ENCODE measurements around the gene NAA35.
"Not testable (repeated sequence)": the region's sequence is repeated elsewhere in the genome, so short reads cannot be mapped to it uniquely, and the experiment has no call there.

Gene NAA35

DNA sequence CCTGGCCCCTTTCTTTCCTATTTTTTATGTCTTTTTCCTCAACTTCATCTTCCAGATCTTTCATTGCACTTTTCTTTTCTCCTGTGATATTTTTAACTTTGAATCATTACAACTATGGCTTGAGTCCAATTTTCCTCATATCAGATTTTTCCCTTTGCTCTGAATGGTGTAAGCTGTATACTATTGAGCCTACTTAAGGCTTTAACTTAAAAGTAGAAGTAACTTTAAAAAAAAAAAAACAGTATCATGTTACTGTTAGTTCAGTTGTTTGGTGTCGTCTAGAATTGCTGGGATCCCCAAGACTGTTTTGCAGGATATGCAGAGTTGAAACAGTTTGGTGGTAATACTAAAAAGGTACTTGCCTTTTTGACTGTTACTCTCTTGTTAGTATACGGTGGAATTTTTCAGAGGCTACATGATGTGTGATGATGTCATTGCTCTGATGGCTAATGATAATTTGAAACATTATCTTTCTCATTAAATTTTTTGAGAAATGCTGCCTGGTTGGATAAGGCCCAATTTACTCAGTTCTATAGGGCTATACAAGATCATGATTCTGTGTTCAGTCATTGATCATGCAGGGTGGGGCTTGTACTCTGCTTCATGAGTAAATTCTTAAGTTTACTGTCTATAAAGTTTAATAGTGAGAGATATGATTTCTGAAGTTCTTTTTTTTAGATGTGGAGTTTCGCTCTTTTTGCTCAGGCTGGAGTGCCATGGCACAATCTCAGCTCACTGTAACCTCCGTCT, 8.8 kb downstream of the NAA35 start:
- DNase-seq: no peak

DNA sequence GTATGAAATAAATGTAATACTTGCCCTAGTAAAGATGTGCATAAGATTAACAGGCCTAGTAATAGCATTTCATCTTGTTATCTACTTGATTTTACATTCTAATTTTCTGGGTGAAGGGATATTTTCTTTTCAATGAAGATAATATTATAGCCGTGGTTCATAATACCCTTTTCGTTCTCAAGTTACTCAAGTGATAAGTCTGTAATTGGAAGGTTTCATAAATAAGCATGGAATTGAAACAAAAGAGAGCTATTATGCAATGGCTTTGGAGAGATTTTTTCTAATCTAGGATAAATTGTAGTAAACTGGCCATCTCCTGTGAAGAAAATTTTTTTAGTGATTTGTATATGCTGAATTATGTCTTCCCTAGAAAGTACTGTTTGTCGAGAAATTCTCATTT, 19.0 kb downstream of the NAA35 start:
- no peak for DNase-seq

DNA sequence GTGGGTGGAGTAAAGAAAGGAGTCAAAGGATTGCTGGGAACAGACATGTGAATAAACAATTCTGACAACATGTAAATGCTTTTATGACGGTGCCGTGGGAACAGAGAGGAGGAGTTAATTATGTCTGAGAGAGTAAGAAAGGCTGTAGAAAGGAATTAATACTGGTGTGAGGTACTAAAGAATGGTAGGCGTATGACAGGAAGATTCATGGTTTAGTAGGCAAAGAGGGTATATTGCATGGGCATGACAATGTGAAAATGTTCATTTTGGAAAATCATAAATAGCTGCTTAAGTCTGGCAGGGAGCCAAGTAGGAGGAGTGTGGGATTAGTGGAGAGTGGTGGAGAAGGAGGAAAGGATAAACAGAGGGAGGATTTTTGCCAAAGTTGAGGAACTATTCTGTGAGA, 19.7 kb downstream of the NAA35 start:
- DNase-seq: no peak

DNA sequence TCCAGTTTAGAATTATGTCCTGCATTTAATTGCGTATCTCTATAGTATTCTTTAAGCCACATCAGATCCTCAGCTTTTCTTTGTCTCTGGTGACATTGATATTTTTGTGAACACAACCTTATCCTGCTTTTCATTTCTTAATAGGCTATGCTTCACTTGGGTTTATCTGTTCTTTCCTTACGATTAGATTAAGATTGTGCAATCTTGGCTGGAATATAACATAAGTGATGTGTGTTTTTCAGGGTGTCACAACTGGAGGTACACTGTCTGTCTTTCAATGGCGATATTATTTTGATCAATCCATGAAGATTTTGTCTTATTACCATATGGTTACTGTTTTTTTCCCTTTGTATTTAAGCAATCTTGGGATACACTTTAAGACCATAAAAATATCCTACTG, 23.6 kb downstream of the NAA35 start:
- DNase-seq: no peak

DNA sequence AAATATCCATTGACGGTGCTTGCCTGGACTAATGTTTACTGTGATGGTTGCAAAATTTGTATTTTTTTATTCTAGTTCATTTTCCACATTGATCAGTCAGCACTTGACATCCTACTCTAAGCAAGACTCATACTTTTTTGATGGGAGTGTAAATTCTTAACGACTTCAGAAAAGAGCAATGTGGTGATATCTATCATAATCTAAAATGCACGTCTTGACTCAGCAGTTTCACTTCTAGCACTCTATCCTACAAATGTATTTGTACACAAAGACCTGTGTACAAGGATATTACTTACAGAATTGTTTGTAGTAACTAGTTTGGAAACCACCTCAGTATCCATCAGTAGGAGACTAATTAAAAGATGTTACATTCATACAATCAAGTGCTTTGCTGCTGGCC, 24.0 kb downstream of the NAA35 start:
- no peak for DNase-seq

DNA sequence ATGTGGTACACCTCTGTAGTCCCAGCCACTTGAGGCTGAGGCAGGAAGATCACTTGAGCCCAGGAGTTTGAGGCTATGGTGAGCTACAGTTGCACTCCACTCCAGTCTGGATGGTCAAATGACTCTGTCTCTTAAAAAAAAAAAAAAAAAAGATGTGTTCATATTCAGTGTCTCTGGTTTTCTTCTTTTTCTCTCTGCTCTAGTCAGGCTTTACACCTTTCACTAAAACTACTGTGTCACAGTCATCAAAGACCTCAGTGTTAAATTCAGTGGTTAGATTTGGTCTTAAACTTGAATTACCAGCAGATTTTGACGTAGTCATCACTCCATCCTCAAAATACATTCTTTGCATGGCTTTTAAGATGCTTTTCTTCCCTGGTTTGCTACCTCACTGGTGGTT, 28.8 kb downstream of the NAA35 start:
- DNase-seq: no peak

DNA sequence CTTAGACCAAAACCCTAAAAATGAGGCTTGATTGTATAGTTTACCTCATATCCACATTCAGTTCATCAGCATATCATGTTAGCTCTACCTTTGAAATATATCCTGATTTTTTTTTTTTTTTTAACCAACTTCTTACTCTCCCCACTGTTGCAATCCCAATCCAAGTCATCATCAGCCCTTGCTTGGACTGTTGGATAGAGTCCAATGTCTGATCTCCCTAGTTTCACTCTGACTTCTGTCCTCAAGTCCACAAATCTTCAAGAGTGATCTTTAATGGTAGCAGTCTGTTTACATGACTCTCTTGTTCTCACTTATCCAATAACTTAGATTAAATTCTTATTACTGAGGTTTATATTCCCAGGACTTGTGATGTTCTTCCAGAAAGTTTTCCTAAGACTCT, 30.8 kb downstream of the NAA35 start:
- no peak for DNase-seq

DNA sequence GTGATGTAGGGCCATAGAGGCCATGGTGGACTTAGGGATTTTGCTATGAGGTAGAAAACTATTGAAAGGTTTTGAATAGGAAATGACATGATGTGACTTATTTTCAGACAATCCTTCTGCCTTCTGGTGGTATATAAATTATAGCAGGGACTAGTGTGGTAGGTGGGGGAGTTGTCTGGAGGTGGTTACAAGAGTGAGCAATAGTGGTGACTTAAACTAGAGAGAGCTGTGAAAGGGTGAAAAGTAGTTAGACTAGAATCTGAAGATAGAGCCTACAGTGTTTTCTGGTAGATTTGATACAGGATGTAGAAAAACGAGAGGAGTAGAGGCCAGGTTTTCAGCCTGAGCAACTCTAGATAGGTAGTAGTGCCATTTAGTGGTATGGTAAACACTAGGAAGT, 32.3 kb downstream of the NAA35 start:
- DNase-seq: no peak

DNA sequence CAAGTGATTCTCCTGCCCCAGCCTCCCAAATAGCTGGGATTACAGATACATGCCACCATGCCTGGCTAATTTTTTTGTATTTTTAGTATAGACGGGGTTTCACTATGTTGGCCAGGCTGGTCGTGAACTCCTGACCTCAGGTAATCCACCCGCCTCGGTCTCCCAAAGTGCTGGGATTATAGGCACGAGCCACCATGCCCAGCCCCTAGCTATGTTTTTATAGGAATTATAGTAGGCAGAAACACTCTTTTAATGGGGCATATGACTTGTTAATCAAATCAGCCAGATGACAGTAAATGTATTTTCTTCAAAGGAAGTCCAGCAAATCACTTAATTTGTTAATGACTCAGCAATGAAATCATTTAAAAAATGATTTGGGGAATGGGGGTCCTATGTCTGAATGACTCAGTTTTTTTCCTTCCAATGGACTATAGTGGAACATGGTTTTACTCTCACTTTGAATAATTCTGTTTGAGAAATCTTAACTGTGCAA, 33.2 kb downstream of the NAA35 start:
- DNase-seq: not testable (repeated sequence)

DNA sequence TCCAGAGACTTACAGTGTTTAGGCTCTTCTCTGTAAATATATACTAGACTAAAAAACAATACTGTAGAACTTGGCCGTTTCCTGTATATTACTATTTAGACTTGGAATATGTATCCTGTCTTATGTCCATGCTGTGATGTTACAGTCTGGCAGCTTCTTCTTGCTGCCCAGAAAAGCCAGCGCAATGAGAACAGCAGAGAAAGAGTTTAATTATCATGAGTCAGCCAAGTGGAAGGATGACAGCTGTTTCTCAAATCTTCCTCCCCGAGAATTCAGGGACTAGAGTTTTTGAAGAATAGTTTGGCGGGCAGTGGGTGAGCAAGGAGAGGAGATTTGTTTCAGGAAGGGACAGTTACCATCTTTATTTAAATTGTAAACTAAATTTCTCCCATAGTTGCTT, 37.5 kb downstream of the NAA35 start:
- DNase-seq: no peak

DNA sequence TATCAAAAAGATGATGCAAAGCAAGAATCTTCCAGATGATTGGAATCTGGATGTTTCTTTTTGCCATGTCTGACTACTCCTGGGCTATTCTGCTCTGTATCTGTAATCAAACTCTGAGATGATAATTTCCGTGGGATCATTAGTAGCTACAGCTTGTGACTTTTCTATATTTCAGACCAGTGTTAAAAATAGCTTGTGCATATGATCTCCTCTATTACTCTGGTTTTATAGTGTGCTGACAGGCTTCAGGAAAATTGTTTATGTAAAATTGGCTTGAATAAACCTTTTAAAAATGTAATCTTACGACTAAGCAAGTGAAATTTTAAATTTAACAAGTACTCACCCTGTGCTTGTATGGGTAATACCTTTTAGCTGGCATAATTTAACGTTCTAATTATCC, 40.4 kb downstream of the NAA35 start:
- DNase-seq: no peak

DNA sequence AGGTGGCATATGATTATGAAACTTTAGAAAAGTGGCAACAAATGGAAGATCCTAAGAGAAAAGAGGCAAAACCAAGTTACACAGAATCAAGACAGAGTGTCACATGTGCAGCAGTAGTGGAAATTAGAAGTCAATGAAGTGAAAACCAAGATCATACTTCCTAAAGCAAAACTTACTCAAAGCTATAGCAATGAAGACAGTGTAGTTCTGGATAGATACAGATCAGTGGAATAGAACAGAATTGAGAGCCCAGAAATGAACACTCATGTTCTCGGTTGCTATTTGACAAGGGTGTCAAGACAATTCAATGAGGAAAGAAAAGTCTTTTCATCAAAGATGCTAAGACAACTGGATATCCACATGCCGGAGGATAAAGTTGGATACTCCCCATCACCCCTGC, 43.5 kb downstream of the NAA35 start:
- DNase-seq: no peak

DNA sequence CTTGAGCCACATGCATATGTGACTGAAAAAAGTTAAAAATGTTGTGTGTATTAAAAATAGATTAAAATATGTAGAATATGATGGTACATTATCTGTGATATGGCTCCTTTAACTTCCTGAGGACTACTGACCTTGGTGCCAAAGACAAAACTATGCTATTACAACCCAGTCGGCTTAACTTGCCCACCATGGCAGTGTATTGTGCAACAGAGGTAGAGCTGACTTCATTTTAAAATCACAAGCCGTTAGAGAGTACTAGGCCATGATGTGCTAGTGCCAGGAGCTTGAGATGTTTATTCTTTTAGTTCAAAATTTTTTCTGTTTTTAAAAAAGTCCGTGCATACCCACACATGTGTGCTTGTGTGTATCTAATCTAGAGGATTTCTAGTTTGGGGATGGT, 46.3 kb downstream of the NAA35 start:
- no peak for DNase-seq

DNA sequence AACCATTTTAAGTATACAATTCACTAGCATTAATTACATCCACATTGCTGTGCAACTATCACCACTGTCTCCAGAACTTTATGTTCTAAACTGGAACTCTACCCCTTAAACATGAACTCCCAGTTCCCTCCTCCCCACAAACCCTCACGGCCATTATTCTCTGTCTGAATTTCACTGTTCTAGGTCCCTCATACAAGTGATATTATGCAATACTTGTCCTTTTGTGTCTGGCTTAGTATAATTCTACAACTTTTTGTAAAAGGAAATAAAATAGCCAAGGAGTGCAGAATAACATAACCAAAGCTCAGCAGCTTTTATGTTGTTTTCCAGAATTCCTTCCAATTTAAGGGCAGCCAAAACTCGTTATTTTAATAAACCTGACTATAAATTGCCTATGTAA, 53.2 kb downstream of the NAA35 start:
- no peak for DNase-seq

DNA sequence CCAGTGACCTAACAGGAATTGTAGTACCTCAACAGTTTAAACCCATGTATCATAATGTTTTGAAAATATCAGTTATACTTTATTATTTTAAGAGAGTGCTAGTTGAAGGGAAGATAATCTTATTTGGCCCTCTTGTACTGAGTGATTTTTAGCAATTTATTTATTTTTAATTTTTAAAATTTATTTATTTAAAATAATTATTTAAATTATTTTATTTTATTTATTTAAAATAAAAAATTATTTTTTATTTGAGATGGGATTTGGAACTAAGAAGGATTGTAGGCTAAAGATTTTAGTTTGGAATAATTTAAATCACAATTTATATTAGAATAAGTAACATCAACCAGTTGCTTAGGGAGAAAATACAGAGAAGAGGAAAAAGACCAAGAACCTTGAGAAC, 54.2 kb downstream of the NAA35 start:
- no peak for DNase-seq

DNA sequence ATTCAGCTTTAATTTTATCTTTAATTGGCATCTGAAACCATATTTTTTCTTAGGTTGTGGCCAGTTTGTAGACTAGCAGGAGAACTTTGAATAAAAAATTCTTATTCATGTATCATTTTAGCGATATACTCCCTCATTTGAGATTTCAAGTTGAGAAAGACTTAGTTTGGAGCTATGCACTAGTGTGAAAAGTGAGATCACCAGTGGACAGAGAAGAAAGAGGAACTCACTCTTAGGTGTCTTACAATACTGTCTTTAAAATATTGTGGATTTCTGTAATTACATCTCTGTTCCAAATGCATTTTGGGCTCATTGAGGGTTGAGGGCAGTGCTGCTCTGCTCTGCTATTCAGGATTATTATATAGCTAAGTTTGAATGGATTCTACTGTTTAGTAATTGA, 54.7 kb downstream of the NAA35 start:
- no peak for DNase-seq

DNA sequence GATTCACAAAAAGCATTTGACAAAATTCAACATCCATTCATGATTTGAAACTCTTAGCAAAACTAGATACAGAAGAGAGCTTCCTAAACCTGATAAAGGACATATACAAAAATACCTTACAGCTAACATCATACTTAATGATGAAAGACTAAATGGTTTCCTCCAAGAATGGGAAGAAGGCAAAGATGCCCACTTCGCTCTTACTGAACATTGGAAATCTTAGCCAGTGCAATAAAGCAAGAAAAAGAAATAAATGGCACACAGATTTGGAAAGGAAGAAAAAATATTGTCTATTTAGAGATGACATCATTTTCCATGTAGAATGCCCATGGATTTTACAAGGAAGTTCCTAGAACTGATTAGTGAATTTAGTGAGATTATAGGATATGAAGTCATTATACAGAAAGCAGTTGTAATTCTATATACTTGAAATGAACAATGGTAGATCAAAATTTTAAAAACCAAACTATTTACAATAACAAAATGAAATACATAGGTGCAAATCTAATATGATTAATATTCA, 64.4 kb downstream of the NAA35 start:
- no peak for DNase-seq

DNA sequence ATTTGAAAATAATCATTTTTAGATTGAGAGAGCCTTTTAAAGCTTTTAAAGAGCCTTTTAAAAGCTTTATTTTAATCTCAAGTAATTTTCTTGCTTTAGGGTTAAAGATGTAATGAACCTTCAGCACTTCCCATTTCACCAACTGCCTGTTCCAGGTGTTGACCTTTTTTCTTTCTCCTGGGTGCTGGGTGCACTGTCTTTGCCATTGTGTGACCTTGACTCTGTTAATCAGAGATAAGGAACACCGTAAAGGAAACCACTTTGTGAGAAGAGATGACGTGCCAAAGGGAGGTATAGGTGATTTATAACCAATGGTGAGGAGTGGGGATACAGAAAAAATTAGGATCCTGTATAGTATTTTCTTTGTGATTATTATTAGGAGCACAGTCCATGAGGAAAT, 68.2 kb downstream of the NAA35 start:
- no peak for DNase-seq

DNA sequence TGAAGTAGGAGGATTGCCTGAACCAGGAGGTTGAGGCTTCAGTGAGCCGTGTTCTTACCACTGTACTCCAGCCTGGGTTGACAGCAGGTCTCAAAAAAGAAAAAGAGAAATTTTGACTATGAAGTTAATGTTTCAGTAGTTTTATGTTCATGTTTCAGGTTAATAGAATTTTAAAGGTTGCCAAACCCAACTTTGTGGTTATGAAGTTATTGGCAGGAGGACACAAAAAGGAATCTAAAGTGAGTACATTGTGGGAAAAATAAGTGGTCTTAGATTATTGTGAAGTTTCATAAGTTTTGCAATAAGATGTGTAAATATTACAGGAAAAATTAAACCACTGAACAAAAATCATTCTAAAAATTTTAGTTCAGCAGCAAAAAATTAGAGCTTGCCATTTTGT, 79.8 kb downstream of the NAA35 start:
- no peak for DNase-seq

DNA sequence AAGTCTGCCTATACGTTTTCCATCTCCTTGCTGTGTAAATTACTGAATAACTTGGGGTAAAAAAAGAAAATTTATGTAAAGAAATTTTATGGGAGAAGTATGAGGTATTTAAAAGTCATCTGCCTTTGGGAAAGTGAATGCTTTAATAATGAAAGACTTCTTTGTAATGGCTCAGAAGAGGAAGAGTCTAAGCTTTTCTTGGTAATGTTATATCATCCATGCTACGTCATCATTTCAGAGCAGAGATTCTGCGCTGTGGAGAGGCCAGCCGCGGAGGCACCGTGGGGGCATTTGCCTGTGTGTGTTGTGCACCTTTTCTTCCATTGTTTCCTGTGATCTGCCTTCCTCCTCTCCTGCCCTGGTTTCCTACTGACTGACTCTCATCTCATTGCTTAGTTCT, 80.2 kb downstream of the NAA35 start:
- DNase-seq: no peak

DNA sequence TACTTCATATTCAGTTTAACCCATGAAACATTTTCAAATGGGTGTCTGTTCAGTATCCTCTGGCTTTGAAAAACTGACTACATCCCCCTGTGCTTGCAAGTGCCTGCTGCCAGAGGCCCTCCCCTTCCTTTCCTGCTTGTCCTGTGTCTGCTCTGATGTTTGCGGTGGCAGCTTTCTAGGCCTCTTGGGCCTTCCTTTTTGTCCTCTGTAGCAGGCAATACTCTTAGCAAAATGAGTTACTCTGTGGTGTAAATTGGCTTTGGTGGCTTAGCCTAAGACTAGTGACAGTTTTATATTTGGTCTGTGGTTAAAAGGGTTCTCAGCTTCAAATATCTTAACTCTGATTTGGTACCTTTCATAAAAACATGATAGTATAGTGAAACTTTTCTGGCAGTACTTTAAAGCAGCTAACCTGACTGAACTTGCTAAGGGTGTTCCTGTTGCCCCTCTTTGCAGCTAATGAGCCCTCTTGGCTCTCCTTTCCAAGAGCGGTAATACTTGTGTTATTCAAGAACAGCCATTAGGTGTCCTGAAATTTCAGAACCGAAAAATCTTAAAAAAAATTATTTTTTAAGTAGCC, 81.8 kb downstream of the NAA35 start:
- no peak for DNase-seq

DNA sequence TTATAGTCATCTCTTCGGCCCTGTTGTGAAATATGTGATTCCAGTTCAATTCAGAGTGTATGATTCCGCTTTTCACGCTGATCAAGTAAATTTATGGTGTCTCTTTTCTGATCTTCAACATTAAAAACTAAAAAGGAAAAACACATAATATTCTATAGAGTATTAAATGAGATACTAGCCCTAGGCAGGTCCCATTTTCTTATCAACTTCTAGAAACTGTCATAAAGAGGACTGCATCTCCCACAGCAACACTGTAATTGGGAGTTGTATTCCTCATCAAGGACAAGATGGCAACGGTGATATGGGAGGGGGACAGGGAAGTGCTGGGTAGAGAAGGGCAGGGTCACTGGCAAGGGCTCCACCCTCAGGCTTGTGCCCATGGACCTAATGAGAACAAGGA, 86.8 kb downstream of the NAA35 start:
- DNase-seq: no peak

DNA sequence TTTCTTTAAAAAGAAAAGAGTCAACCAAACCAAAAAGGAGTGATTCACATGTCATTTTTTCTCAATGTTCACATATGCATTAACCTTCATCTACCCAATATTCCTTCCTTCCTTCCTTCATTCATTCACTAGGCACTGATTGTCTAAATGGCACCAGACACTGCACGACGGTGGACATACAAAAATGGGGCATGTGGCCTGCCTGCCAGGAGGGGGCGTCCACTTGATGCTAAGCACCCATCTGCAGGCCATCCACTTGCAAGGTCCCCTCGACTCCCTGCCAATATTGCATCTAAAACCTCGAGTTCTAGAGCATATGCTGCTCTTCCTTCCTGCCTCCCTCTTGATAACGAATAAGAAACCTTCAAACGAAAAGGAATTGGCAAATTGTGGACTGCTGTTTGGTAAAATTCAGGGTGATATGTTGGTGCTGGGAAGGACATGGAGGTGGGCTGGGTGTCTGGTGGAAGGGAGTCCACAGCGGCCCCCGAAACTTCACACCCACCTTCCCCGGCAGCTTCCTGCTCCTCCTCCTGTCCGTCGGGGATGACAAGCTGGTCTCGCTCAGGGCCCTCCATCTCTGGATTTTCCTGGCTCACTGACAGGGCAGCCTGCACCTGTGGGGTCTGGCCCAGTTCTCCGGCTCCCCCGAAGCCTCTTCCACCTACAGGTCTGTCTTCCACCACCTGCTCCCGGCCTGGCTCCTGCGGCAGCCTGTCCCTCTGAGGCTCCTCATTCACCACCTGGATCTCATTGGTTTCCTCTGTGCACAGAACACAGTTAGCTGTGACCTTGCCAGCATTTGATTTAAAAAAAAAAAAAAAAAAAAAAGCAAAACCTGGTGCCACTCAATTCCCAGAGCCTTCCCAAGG, 94.2 kb downstream of the NAA35 start:
- no peak for DNase-seq

All from bone marrow (tissue), 2 donors.